ENCODE measurements around the gene TLL2. TPM values are rescaled to one million over a fixed set of nuclear protein-coding genes. Genes with fewer than 3 reads are reported as not detected.

The TLL2 gene
- total and polyA plus RNA-seq, 11 donors, result 1.8 to 8.6 (median 4.6) TPM

- Histone ChIP-seq H3K36me3 (no peaks in the 10 kb centered on the region), H3K9me3 (no peaks in the 10 kb centered on the region), H3K27ac (no peak overlapping the region), H3K4me1 (peaks cover 0 to 14% (median 0%) of the 10 kb centered on the region in 12 donors), H3K4me3 (no peak overlapping the region), H3K27me3 (no peaks in the 10 kb centered on the region)
- ATAC-seq, result no peak
- 82 to 88% (median 87%) methylated on average over 3 of the region's 3 CpGs for WGBS, 4 donors
- intact Hi-C loops (cut with DNase I), result no loop called here
- no peak for DNase-seq
- TF ChIP-seq CTCF (IDR thresholded peaks at IDR 0.05) (no peak), POLR2A (IDR thresholded peaks at IDR 0.05) (no peak)
Measured at GRCh38 chr10:96366508-96366907, 147.2 kb downstream of the TLL2 start.

- no peaks in the 10 kb centered on the region for H3K9me3 ChIP-seq
- no peak overlapping the region for H3K4me3 ChIP-seq
- H3K4me1 ChIP-seq, result peaks cover 0 to 11% (median 0%) of the 10 kb centered on the region in 12 donors
- intact Hi-C loops (cut with DNase I), result no loop called here
- no peak overlapping the region for H3K27ac ChIP-seq
- WGBS, 4 donors, result 81 to 92% (median 86%) methylated on average over 3 of the region's 3 CpGs
- DNase-seq (no peak), ATAC-seq (no peak)
- no peaks in the 10 kb centered on the region for H3K27me3 ChIP-seq
- no peaks in the 10 kb centered on the region for H3K36me3 ChIP-seq
- TF ChIP-seq CTCF (IDR thresholded peaks at IDR 0.05) (no peak), POLR2A (IDR thresholded peaks at IDR 0.05) (no peak)
Measured at GRCh38 chr10:96365571-96365970, 148.2 kb downstream of the TLL2 start.

- H3K27ac ChIP-seq, result no peak overlapping the region
- no peaks in the 10 kb centered on the region for H3K36me3 ChIP-seq
- no peaks in the 10 kb centered on the region for H3K9me3 ChIP-seq
- H3K27me3 ChIP-seq, result peaks cover 0 to 12% (median 0%) of the 10 kb centered on the region in 9 donors
- 56 to 68% (median 62%) methylated on average over 3 of the region's 3 CpGs for WGBS, 4 donors
- TF ChIP-seq CTCF (IDR thresholded peaks at IDR 0.05), result no peak
- no peak for TF ChIP-seq POLR2A (IDR thresholded peaks at IDR 0.05)
- DNase-seq, result no peak
- no peak for ATAC-seq
- intact Hi-C loops (cut with DNase I), result no loop called here
- no peaks in the 10 kb centered on the region for H3K4me1 ChIP-seq
- no peak overlapping the region for H3K4me3 ChIP-seq
Measured at GRCh38 chr10:96360766-96361165, 153.0 kb downstream of the TLL2 start.

GRCh38 chr10:96360331-96360730 lies 153.4 kb downstream of the TLL2 start:
- DNase-seq (no peak), ATAC-seq (no peak)
- Histone ChIP-seq H3K4me1 (no peaks in the 10 kb centered on the region), H3K9me3 (no peaks in the 10 kb centered on the region), H3K4me3 (no peak overlapping the region), H3K36me3 (no peaks in the 10 kb centered on the region), H3K27me3 (peaks cover 0 to 14% (median 0%) of the 10 kb centered on the region in 9 donors), H3K27ac (no peak overlapping the region)
- WGBS, 4 donors, result 88 to 95% (median 93%) methylated on average over 6 of the region's 6 CpGs
- intact Hi-C loops (cut with DNase I), result no loop called here
- no peak for TF ChIP-seq CTCF (IDR thresholded peaks at IDR 0.05)
